ENCODE data around the gene CPA1.
A peak's percentile ranks its signal among the peaks of the same experiment; 100 is the strongest.

Gene CPA1

DNA sequence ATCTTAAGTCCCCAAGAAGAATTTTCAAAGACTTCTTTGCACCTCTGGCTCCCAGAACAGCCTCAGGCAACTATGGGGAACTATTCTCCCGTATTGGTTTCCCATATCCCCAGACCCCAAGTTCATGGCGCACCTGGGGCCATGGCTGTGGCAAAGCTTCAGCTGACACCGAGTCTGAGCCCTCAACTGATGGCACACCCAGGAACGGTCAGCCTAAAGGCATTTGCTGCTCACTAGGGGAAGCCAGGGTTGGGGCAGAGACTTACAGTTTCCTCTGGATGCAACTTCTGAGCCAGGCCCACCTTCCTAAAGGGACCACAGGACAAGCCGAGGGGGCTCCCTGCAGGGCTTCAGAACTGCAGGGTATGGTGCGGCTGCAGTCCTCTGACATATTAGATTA, 13.7 kb upstream of the CPA1 start:
- H3K4me1 ChIP-seq (ENCODE audit: control insufficient read depth, insufficient read depth, low read length), result peaks cover 14% of the 10 kb centered on the region
- no peak for TF ChIP-seq ZNF391 (tag by site-specific recombination; IDR thresholded peaks at IDR 0.05; ENCODE audit: borderline replicate concordance, low read depth)
- TF ChIP-seq ZNF10 (tag by site-specific recombination; IDR thresholded peaks at IDR 0.05), result 0 out of 2 replicates have a peak, but pooled peaks have one; percentile 28
- no peaks in the 10 kb centered on the region for H3K36me3 ChIP-seq (ENCODE audit: control insufficient read depth in 2 of 2, insufficient read depth in 1 of 2, low read length in 2 of 2)
- no peak overlapping the region for H3K27ac ChIP-seq (ENCODE audit: extremely low read depth, low read depth, low read length)
- CTCF ChIA-PET, result no interaction called here
- H3K9me3 ChIP-seq (ENCODE audit: control insufficient read depth, insufficient read depth, low read depth, low read length), result no peaks in the 10 kb centered on the region
- H3K4me3 ChIP-seq (ENCODE audit: low read depth, low read length), result no peak overlapping the region
- POLR2A ChIA-PET, result no interaction called here

DNA sequence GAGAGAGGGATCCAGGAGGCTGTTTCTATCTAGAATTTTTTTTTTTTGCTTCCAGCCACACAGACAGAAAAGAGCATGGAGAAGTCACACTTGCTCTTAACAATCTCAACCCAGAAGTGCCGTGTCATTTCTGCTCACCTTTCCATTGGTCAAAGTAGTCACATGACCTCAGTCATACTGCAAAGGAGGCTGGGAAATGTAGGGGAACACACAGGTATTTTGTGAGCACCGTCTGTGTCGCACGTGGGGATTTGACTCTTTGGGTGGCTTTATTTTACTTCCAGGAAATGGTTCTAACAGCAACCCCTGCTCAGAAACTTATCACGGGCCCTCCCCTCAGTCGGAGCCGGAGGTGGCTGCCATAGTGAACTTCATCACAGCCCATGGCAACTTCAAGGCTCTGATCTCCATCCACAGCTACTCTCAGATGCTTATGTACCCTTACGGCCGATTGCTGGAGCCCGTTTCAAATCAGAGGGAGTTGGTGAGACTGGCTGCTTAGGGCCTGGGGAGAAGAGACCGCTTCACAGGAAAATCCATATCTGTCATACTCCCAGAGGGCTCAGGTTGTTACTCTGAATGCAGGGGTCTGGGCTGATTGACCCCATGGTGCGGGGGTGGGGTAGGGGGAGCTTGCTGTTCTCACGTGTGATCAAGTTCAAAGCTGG, 13.1 kb upstream of the CPA1 start:
- TF ChIP-seq KLF10 (tag by site-specific recombination; IDR thresholded peaks at IDR 0.05) (no peak), ZNF670 (tag by site-specific recombination; IDR thresholded peaks at IDR 0.05; ENCODE audit: low read depth) (no peak)
- TF ChIP-seq, protein P1, sequence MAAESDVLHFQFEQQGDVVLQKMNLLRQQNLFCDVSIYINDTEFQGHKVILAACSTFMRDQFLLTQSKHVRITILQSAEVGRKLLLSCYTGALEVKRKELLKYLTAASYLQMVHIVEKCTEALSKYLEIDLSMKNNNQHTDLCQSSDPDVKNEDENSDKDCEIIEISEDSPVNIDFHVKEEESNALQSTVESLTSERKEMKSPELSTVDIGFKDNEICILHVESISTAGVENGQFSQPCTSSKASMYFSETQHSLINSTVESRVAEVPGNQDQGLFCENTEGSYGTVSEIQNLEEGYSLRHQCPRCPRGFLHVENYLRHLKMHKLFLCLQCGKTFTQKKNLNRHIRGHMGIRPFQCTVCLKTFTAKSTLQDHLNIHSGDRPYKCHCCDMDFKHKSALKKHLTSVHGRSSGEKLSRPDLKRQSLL (tag by site-specific recombination; IDR thresholded peaks at IDR 0.05), result no peak
- TF ChIP-seq, protein P2, sequence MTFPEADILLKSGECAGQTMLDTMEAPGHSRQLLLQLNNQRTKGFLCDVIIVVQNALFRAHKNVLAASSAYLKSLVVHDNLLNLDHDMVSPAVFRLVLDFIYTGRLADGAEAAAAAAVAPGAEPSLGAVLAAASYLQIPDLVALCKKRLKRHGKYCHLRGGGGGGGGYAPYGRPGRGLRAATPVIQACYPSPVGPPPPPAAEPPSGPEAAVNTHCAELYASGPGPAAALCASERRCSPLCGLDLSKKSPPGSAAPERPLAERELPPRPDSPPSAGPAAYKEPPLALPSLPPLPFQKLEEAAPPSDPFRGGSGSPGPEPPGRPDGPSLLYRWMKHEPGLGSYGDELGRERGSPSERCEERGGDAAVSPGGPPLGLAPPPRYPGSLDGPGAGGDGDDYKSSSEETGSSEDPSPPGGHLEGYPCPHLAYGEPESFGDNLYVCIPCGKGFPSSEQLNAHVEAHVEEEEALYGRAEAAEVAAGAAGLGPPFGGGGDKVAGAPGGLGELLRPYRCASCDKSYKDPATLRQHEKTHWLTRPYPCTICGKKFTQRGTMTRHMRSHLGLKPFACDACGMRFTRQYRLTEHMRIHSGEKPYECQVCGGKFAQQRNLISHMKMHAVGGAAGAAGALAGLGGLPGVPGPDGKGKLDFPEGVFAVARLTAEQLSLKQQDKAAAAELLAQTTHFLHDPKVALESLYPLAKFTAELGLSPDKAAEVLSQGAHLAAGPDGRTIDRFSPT (tag by site-specific recombination; IDR thresholded peaks at IDR 0.05), result no peak
- ChIA-PET CTCF (interaction anchor here (0.9 kb wide), 1 partner anchor 239 kb away, joined by 3 read pairs; no protein-coding TSS in a partner anchor), POLR2A (no interaction called here)
- H3K9me3 ChIP-seq (ENCODE audit: control insufficient read depth, insufficient read depth, low read depth, low read length), result no peaks in the 10 kb centered on the region
- peaks cover 14% of the 10 kb centered on the region for H3K4me1 ChIP-seq (ENCODE audit: control insufficient read depth, insufficient read depth, low read length)
- H3K27ac ChIP-seq (ENCODE audit: extremely low read depth, low read depth, low read length), result no peak overlapping the region
- H3K4me3 ChIP-seq (ENCODE audit: low read depth, low read length), result no peak overlapping the region
- H3K36me3 ChIP-seq (ENCODE audit: control insufficient read depth in 2 of 2, insufficient read depth in 1 of 2, low read length in 2 of 2), result no peaks in the 10 kb centered on the region

DNA sequence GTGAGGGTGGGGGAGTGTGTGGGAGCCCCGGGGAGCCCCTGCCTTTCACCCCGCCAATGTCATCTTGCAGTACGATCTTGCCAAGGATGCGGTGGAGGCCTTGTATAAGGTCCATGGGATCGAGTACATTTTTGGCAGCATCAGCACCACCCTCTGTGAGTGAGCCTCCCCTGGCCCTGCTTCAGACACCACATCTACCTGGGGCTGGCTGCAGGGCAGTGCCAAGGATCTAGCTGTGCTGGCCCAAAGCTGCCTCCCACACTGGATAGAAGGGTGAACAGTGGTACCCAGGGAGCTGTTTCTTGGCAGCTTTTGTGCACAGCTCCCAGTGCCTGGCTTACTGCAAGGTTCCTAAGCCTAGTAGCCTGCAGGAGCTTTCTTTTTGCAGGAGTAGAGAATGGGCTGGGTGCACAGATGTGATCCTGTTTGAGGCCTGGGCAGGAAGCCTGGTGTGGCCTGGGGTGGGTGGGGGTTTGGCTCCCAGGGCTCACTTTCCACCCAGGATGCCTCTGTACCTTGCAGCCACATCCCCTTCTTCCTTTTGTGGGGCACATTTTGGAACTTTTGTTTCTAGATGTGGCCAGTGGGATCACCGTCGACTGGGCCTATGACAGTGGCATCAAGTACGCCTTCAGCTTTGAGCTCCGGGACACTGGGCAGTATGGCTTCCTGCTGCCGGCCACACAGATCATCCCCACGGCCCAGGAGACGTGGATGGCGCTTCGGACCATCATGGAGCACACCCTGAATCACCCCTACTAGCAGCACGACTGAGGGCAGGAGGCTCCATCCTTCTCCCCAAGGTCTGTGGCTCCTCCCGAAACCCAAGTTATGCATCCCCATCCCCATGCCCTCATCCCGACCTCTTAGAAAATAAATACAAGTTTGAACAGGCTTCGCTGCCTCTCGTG, 12.2 kb upstream of the CPA1 start:
- ChIA-PET CTCF (interaction anchor here (0.9 kb wide), 1 partner anchor 240 kb away, joined by 3 read pairs; no protein-coding TSS in a partner anchor), POLR2A (no interaction called here)
- Histone ChIP-seq H3K4me1 (ENCODE audit: control insufficient read depth, insufficient read depth, low read length) (peaks cover 21% of the 10 kb centered on the region), H3K27ac (ENCODE audit: extremely low read depth, low read depth, low read length) (no peak overlapping the region), H3K36me3 (ENCODE audit: control insufficient read depth in 2 of 2, insufficient read depth in 1 of 2, low read length in 2 of 2) (no peaks in the 10 kb centered on the region), H3K9me3 (ENCODE audit: control insufficient read depth, insufficient read depth, low read depth, low read length) (no peaks in the 10 kb centered on the region), H3K4me3 (ENCODE audit: low read depth, low read length) (no peak overlapping the region)
- TF ChIP-seq, protein P3, sequence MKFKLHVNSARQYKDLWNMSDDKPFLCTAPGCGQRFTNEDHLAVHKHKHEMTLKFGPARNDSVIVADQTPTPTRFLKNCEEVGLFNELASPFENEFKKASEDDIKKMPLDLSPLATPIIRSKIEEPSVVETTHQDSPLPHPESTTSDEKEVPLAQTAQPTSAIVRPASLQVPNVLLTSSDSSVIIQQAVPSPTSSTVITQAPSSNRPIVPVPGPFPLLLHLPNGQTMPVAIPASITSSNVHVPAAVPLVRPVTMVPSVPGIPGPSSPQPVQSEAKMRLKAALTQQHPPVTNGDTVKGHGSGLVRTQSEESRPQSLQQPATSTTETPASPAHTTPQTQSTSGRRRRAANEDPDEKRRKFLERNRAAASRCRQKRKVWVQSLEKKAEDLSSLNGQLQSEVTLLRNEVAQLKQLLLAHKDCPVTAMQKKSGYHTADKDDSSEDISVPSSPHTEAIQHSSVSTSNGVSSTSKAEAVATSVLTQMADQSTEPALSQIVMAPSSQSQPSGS (tag by site-specific recombination; IDR thresholded peaks at IDR 0.05; ENCODE audit: low read depth), result no peak
- TF ChIP-seq ZNF530 (tag by site-specific recombination; IDR thresholded peaks at IDR 0.05; ENCODE audit: low read depth) (no peak), ZBTB8A (tag by site-specific recombination; IDR thresholded peaks at IDR 0.05) (no peak), TRIM28 (IDR thresholded peaks at IDR 0.05; ENCODE audit: borderline replicate concordance, low read length) (no peak)
- TF ChIP-seq, protein P1 (tag by site-specific recombination; IDR thresholded peaks at IDR 0.05), result no peak
- TF ChIP-seq, protein P4, sequence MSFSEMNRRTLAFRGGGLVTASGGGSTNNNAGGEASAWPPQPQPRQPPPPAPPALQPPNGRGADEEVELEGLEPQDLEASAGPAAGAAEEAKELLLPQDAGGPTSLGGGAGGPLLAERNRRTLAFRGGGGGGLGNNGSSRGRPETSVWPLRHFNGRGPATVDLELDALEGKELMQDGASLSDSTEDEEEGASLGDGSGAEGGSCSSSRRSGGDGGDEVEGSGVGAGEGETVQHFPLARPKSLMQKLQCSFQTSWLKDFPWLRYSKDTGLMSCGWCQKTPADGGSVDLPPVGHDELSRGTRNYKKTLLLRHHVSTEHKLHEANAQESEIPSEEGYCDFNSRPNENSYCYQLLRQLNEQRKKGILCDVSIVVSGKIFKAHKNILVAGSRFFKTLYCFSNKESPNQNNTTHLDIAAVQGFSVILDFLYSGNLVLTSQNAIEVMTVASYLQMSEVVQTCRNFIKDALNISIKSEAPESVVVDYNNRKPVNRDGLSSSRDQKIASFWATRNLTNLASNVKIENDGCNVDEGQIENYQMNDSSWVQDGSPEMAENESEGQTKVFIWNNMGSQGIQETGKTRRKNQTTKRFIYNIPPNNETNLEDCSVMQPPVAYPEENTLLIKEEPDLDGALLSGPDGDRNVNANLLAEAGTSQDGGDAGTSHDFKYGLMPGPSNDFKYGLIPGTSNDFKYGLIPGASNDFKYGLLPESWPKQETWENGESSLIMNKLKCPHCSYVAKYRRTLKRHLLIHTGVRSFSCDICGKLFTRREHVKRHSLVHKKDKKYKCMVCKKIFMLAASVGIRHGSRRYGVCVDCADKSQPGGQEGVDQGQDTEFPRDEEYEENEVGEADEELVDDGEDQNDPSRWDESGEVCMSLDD (tag by site-specific recombination; IDR thresholded peaks at IDR 0.05), result no peak

All from HEK293 (cell line).